Tibial nerve (tissue), 4 donors: ENCODE measurements around the gene ZNF549. TPM values are rescaled to one million over a fixed set of nuclear protein-coding genes. Genes with fewer than 3 reads are reported as not detected.
"Not testable (repeated sequence)": the region's sequence is repeated elsewhere in the genome, so short reads cannot be mapped to it uniquely, and the experiment has no call there.

Experiments
- DNase-seq, 2 donors: peaks; one replicate each; pipeline ENCODE4 v3.0.0-alpha.2; 2019; ENCODE audit warnings: low spot score in 2 of 2
- H3K27ac ChIP-seq, 4 donors: fragments of 200-600 bp; sonication (generic) in 3 of 4; one replicate each; pipeline ENCODE4 v1.5.1; 2017 to 2019; ENCODE audit warnings: mild to moderate bottlenecking in 1 of 4
- H3K27me3 ChIP-seq, 2 donors: fragments of 200-600 bp; sonication (generic) in 1 of 2; one replicate each; pipeline versions ENCODE4 v1.5.1 to v1.6.0; 2017 to 2019
- H3K36me3 ChIP-seq, 3 donors: fragments of 200-600 bp; sonication (generic); one replicate each; pipeline ENCODE4 v1.5.1; 2018 to 2019
- H3K4me1 ChIP-seq, 4 donors: fragments of 200-600 bp; sonication (generic) in 3 of 4; one replicate each; pipeline ENCODE4 v1.5.1; 2017 to 2019
- H3K4me3 ChIP-seq, 4 donors: fragments of 200-600 bp; sonication (generic) in 3 of 4; one replicate each; pipeline ENCODE4 v1.5.1; 2017 to 2019; ENCODE audit warnings: mild to moderate bottlenecking in 1 of 4, moderate library complexity in 1 of 4
- H3K9me3 ChIP-seq, 4 donors: fragments of 200-600 bp; sonication (generic) in 3 of 4; one replicate each; pipeline ENCODE4 v1.5.1; 2017 to 2019
- CTCF ChIP-seq, 5 experiments: fragments of 200-600 bp in 3 of 5; fragments of 450-650 bp in 2 of 5; sonication (generic) in 3 of 5; IDR thresholded peaks; one replicate each; pipeline ENCODE4 v1.5.1; 2016 to 2019; ENCODE audit warnings: antibody characterized with exemption in 5 of 5, mild to moderate bottlenecking in 3 of 5, moderate library complexity in 2 of 5
- EP300 ChIP-seq, 2 donors: sonication (generic); formaldehyde crosslinking; IDR thresholded peaks; one replicate each; pipeline ENCODE4 v1.6.1; 2017; ENCODE audit warnings: antibody characterized with exemption in 2 of 2, mild to moderate bottlenecking in 1 of 2
- POLR2A ChIP-seq, 2 donors: fragments of 450-650 bp; IDR thresholded peaks; one replicate each; pipeline ENCODE4 v1.6.1; 2017; ENCODE audit warnings: antibody characterized with exemption in 2 of 2, mild to moderate bottlenecking in 2 of 2, moderate library complexity in 2 of 2
- WGBS, 2 donors: methylation state at CpG; one replicate each; pipeline ENCODE4 v1.1.5; 2018; 5-methylcytosine and 5-hydroxymethylcytosine counted together
- total RNA-seq, 4 donors: library from RNA; depleted of rRNA; stranded (reverse); fragments of >200 nt; gene quantifications; one replicate each; pipeline ENCODE4 v1.1.0, GENCODE V29; 2016

Gene ZNF549
- total RNA-seq, 4 donors from 2014 or later: 4.9 to 5.7 (median 5.0) TPM

GRCh38 chr19:57506163-57506562, 21.0 kb upstream of the ZNF549 start:
- no peak for DNase-seq
- Histone ChIP-seq H3K27me3 (no peaks in the 10 kb centered on the region), H3K4me1 (peaks cover 0 to under 1% (median 0%) of the 10 kb centered on the region in 4 donors), H3K36me3 (peaks cover 4 to 84% (median 24%) of the 10 kb centered on the region in 3 donors), H3K27ac (no peak overlapping the region), H3K4me3 (no peak overlapping the region), H3K9me3 (peaks cover 0 to 89% (median 11%) of the 10 kb centered on the region in 4 donors)
- TF ChIP-seq CTCF (IDR thresholded peaks at IDR 0.05): no peak
- TF ChIP-seq POLR2A (IDR thresholded peaks at IDR 0.05): no peak
- WGBS, 2 donors: 65 to 74% methylated on average over 4 of the region's 4 CpGs

GRCh38 chr19:57511484-57511883, 15.7 kb upstream of the ZNF549 start:
- Histone ChIP-seq H3K9me3 (peaks cover 0 to 96% (median 29%) of the 10 kb centered on the region in 4 donors), H3K27ac (no peak overlapping the region), H3K4me1 (no peaks in the 10 kb centered on the region), H3K4me3 (no peak overlapping the region), H3K27me3 (no peaks in the 10 kb centered on the region), H3K36me3 (peaks cover 0 to 88% (median 11%) of the 10 kb centered on the region in 3 donors)
- TF ChIP-seq EP300 (IDR thresholded peaks at IDR 0.05) (no peak), POLR2A (IDR thresholded peaks at IDR 0.05) (no peak), CTCF (IDR thresholded peaks at IDR 0.05) (no peak)
- no peak for DNase-seq

GRCh38 chr19:57512845-57513244, 14.3 kb upstream of the ZNF549 start:
- Histone ChIP-seq H3K4me3 (no peak overlapping the region), H3K9me3 (peaks cover 0 to 92% (median 24%) of the 10 kb centered on the region in 4 donors), H3K27ac (no peak overlapping the region), H3K27me3 (no peaks in the 10 kb centered on the region), H3K36me3 (peaks cover 0 to 88% (median 0%) of the 10 kb centered on the region in 3 donors), H3K4me1 (no peaks in the 10 kb centered on the region)
- 90 to 93% methylated on average over 6 of the region's 6 CpGs for WGBS, 2 donors
- no peak for DNase-seq
- TF ChIP-seq CTCF (IDR thresholded peaks at IDR 0.05) (no peak), EP300 (IDR thresholded peaks at IDR 0.05) (no peak), POLR2A (IDR thresholded peaks at IDR 0.05) (no peak)

- Histone ChIP-seq H3K4me1 (no peaks in the 10 kb centered on the region), H3K27ac (no peak overlapping the region), H3K9me3 (peaks cover 0 to 87% (median 20%) of the 10 kb centered on the region in 4 donors), H3K4me3 (no peak overlapping the region), H3K27me3 (no peaks in the 10 kb centered on the region), H3K36me3 (peaks cover 0 to 79% (median 0%) of the 10 kb centered on the region in 3 donors)
- WGBS, 2 donors: 85 to 87% methylated on average over 5 of the region's 5 CpGs
- DNase-seq: no peak
- TF ChIP-seq POLR2A (IDR thresholded peaks at IDR 0.05) (no peak), EP300 (IDR thresholded peaks at IDR 0.05) (no peak), CTCF (IDR thresholded peaks at IDR 0.05) (no peak)
Measured at GRCh38 chr19:57515255-57515654, 11.9 kb upstream of the ZNF549 start.

- not testable (repeated sequence) for H3K27me3 ChIP-seq, H3K4me3 ChIP-seq, DNase-seq, H3K27ac ChIP-seq, H3K4me1 ChIP-seq
- 73 to 75% methylated on average over 4 of the region's 4 CpGs for WGBS, 2 donors
- peaks cover 0 to 61% (median 0%) of the 10 kb centered on the region in 3 donors for H3K36me3 ChIP-seq
- peaks cover 0 to 69% (median 10%) of the 10 kb centered on the region in 4 donors for H3K9me3 ChIP-seq
Measured at GRCh38 chr19:57518021-57518420, 9.1 kb upstream of the ZNF549 start.
